Measurements from ENCODE around the gene FNDC5. TPM values are rescaled to one million over a fixed set of nuclear protein-coding genes. Genes with fewer than 3 reads are reported as not detected.

The FNDC5 gene
- total and polyA plus RNA-seq, 2 experiments from 2014 or later: 1.0 to 1.7 TPM

DNA sequence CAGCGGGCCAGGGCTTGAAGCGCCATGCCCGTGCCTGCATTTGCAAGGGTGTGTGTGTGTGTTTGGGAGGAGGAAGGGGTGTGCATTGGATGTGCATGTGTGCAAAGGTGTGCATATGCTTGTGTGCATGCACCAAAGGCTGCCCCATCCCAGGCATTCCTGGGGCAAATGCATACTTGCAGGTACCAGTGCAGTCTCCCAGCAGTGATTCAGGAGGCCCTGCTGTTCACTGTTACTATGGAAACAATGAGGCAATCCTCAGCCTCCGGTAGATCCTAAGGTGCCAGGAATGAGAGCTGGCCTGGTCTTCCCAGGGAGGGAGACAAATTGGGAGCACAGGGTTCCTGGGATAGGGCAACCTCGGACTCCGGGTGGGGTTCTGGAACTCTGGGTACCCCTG is 7.5 kb upstream of the FNDC5 start (continued):
- TF ChIP-seq, protein P1, sequence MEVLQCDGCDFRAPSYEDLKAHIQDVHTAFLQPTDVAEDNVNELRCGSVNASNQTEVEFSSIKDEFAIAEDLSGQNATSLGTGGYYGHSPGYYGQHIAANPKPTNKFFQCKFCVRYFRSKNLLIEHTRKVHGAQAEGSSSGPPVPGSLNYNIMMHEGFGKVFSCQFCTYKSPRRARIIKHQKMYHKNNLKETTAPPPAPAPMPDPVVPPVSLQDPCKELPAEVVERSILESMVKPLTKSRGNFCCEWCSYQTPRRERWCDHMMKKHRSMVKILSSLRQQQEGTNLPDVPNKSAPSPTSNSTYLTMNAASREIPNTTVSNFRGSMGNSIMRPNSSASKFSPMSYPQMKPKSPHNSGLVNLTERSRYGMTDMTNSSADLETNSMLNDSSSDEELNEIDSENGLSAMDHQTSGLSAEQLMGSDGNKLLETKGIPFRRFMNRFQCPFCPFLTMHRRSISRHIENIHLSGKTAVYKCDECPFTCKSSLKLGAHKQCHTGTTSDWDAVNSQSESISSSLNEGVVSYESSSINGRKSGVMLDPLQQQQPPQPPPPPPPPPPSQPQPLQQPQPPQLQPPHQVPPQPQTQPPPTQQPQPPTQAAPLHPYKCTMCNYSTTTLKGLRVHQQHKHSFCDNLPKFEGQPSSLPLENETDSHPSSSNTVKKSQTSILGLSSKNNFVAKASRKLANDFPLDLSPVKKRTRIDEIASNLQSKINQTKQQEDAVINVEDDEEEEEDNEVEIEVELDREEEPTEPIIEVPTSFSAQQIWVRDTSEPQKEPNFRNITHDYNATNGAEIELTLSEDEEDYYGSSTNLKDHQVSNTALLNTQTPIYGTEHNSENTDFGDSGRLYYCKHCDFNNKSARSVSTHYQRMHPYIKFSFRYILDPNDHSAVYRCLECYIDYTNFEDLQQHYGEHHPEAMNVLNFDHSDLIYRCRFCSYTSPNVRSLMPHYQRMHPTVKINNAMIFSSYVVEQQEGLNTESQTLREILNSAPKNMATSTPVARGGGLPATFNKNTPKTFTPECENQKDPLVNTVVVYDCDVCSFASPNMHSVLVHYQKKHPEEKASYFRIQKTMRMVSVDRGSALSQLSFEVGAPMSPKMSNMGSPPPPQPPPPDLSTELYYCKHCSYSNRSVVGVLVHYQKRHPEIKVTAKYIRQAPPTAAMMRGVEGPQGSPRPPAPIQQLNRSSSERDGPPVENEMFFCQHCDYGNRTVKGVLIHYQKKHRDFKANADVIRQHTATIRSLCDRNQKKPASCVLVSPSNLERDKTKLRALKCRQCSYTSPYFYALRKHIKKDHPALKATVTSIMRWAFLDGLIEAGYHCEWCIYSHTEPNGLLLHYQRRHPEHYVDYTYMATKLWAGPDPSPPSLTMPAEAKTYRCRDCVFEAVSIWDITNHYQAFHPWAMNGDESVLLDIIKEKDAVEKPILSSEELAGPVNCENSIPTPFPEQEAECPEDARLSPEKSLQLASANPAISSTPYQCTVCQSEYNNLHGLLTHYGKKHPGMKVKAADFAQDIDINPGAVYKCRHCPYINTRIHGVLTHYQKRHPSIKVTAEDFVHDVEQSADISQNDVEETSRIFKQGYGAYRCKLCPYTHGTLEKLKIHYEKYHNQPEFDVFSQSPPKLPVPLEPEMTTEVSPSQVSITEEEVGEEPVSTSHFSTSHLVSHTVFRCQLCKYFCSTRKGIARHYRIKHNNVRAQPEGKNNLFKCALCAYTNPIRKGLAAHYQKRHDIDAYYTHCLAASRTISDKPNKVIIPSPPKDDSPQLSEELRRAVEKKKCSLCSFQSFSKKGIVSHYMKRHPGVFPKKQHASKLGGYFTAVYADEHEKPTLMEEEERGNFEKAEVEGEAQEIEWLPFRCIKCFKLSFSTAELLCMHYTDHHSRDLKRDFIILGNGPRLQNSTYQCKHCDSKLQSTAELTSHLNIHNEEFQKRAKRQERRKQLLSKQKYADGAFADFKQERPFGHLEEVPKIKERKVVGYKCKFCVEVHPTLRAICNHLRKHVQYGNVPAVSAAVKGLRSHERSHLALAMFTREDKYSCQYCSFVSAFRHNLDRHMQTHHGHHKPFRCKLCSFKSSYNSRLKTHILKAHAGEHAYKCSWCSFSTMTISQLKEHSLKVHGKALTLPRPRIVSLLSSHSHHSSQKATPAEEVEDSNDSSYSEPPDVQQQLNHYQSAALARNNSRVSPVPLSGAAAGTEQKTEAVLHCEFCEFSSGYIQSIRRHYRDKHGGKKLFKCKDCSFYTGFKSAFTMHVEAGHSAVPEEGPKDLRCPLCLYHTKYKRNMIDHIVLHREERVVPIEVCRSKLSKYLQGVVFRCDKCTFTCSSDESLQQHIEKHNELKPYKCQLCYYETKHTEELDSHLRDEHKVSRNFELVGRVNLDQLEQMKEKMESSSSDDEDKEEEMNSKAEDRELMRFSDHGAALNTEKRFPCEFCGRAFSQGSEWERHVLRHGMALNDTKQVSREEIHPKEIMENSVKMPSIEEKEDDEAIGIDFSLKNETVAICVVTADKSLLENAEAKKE (CRISPR knock-in tag; IDR thresholded peaks at IDR 0.05): no peak
- TF ChIP-seq ZNF331 (CRISPR knock-in tag; IDR thresholded peaks at IDR 0.05; ENCODE audit: low read depth): no peak

DNA sequence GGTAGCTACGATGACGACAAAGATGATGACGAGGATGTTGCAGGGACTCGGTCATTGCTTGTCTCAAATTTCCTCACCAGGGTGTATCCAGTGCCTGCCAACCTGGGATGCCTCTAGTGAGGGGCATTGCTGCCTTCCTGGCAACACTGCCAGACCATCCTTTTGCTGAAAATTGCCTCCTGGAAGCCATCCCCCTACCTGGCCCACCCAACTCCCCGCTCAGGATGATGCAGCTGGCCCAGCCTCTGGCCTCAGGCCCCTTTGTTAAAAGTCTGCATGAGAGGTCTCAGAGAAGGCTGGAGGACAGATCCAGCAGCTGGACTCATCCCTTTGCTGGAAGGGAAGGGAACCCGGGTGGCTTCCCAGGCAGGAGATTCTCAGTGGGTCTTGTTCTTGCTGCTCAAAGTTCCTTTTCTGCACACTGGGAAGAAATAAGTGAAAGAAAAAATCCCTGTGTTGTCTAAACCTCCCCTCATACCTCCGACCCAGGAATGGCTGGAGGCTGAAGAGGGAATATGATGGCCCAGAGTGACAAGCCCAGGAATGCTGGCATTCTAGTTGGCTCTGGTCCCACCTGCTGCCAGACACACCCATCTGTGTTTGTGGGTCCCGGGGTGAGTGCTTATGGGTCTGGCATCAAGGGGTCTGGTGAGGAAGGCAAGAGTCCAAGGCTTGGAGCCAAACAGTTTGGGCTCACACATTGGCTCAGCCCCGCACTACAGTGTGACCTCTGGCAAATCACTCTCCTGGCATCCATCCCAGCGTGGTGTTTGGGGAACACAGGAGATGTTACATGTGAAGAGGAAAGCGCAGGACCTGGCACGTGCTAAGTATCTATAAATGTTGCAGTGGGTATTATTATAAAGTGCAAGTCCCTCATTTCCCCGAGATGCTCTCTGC is 6.7 kb upstream of the FNDC5 start:
- Mint-ChIP-seq H3K9me3 (no peaks in the 10 kb centered on the region), H3K36me3 (ENCODE audit: low read depth) (no peaks in the 10 kb centered on the region), H3K4me1 (peaks cover 38% of the 10 kb centered on the region), H3K4me3 (no peak overlapping the region), H3K27ac (no peak overlapping the region), H3K27me3 (ENCODE audit: insufficient read depth, low read depth, poor library complexity) (peaks cover 5% of the 10 kb centered on the region)
- no peak overlapping the region for H3K4me3 ChIP-seq
- no peak overlapping the region for H3K27ac ChIP-seq (ENCODE audit: low read depth)
- H3K4me1 ChIP-seq (ENCODE audit: insufficient read depth): peaks cover 19% of the 10 kb centered on the region
- no peaks in the 10 kb centered on the region for H3K27me3 ChIP-seq (ENCODE audit: insufficient read depth)
- no peaks in the 10 kb centered on the region for H3F3A ChIP-seq (replicated peaks; ENCODE audit: low read depth)
- no peaks in the 10 kb centered on the region for H3K36me3 ChIP-seq (ENCODE audit: insufficient read depth)
- no peak overlapping the region for H2AFZ ChIP-seq
- DNase-seq (ENCODE audit: low spot score): no peak
- H3K79me2 ChIP-seq (replicated peaks; ENCODE audit: insufficient read depth): no peaks in the 10 kb centered on the region
- ATAC-seq: no peak
- H3K4me2 ChIP-seq: no peak overlapping the region
- H4K20me1 ChIP-seq (replicated peaks; ENCODE audit: insufficient read depth): no peaks in the 10 kb centered on the region
- H3K9me2 ChIP-seq (ENCODE audit: insufficient read depth): no peaks in the 10 kb centered on the region
- no peak for TF ChIP-seq ZNF331 (CRISPR knock-in tag; IDR thresholded peaks at IDR 0.05; ENCODE audit: low read depth)
- TF ChIP-seq, protein P1 (CRISPR knock-in tag; IDR thresholded peaks at IDR 0.05): no peak
- TF ChIP-seq, protein P2, sequence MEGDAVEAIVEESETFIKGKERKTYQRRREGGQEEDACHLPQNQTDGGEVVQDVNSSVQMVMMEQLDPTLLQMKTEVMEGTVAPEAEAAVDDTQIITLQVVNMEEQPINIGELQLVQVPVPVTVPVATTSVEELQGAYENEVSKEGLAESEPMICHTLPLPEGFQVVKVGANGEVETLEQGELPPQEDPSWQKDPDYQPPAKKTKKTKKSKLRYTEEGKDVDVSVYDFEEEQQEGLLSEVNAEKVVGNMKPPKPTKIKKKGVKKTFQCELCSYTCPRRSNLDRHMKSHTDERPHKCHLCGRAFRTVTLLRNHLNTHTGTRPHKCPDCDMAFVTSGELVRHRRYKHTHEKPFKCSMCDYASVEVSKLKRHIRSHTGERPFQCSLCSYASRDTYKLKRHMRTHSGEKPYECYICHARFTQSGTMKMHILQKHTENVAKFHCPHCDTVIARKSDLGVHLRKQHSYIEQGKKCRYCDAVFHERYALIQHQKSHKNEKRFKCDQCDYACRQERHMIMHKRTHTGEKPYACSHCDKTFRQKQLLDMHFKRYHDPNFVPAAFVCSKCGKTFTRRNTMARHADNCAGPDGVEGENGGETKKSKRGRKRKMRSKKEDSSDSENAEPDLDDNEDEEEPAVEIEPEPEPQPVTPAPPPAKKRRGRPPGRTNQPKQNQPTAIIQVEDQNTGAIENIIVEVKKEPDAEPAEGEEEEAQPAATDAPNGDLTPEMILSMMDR (conservative IDR thresholded peaks at IDR 0.05; ENCODE audit: low read depth in 2 of 2): no peak
- TF ChIP-seq, protein P3, sequence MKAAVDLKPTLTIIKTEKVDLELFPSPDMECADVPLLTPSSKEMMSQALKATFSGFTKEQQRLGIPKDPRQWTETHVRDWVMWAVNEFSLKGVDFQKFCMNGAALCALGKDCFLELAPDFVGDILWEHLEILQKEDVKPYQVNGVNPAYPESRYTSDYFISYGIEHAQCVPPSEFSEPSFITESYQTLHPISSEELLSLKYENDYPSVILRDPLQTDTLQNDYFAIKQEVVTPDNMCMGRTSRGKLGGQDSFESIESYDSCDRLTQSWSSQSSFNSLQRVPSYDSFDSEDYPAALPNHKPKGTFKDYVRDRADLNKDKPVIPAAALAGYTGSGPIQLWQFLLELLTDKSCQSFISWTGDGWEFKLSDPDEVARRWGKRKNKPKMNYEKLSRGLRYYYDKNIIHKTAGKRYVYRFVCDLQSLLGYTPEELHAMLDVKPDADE (IDR thresholded peaks at IDR 0.05): no peak

All from GM23338 (cell line).